HG02571 (cell line): ENCODE measurements around the gene DLG4.

ENCODE experiments used
- ATAC-seq: cut with Tn5 transposase; IDR thresholded peaks from one replicate; pipeline ENCODE4 v1.9.1; 2021; ENCODE audit warnings: mild to moderate bottlenecking, moderate library complexity; ENCODE audit not compliant: unreplicated experiment

DLG4 gene

DNA sequence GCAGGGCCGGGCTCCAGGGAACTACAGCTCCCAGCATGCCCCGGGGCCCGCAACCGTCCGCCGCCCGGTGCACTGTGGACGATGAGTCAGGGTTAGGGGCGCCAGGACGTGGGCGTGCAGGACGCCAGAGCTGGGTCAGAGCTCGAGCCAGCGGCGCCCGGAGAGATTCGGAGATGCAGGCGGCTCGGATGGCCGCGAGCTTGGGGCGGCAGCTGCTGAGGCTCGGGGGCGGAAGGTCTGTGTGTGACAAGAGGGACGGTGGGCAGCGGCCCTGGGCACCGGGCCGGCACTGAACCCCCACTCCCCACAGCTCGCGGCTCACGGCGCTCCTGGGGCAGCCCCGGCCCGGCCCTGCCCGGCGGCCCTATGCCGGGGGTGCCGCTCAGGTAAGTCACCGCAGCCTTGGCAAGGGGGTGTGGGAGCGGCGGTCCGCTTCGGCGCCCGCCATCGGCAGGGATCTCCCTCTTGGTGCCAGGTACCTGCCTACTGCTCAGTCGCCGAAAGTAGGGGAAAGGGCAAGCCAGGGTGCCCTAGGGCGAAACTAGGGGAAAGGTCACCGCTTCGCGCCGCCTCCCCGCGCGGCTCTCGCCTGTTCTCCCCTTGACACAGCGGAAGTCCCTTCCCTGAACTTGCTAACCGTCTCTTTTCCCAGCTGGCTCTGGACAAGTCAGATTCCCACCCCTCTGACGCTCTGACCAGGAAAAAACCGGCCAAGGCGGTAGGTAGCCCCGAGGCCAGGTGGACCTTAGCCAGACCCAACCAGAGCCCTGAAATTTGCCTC is at the start of gene DLG4, which contains the start of gene ACADVL:
DLG4 (minus strand) TSS at position 25 of the 781 bp plus-strand sequence.
ACADVL (plus strand) TSS at position 127 of the 781 bp plus-strand sequence; CDS start at position 174, 47 bp downstream.
- ATAC-seq = peak; percentile 53

DNA sequence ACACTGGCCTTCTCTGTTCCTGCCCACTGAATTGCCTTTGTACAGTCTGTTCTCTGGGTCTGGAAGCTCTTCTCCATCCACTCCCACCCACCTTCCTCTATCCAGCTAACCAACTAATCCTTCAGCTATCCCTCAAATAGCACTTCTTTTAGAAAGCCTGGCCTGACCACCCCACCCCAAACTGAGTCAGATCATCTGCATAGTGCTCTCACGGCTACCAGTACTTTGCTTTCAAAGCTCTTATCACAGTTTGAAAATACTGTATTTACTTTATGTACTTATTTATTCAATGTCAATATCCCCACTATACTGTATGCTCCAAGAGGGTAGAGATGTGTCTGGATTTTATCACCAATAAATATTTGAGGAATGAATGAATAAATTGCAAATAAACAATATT is 47.1 kb upstream of the DLG4 start:
- no peak for ATAC-seq

DNA sequence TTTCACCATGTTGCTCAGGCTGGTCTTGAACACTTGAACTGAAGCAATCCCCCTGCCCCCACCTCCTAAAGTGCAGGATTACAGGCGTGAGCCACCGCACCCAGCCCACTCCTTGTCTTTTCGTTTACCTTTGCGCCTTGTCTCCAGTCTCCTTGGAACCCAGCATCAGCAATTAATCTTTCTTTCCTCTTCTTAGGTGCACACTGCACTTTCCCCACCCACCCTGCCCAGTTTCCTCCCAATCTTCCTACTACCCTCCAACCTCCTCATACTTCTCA is 44.1 kb upstream of the DLG4 start:
- no peak for ATAC-seq

DNA sequence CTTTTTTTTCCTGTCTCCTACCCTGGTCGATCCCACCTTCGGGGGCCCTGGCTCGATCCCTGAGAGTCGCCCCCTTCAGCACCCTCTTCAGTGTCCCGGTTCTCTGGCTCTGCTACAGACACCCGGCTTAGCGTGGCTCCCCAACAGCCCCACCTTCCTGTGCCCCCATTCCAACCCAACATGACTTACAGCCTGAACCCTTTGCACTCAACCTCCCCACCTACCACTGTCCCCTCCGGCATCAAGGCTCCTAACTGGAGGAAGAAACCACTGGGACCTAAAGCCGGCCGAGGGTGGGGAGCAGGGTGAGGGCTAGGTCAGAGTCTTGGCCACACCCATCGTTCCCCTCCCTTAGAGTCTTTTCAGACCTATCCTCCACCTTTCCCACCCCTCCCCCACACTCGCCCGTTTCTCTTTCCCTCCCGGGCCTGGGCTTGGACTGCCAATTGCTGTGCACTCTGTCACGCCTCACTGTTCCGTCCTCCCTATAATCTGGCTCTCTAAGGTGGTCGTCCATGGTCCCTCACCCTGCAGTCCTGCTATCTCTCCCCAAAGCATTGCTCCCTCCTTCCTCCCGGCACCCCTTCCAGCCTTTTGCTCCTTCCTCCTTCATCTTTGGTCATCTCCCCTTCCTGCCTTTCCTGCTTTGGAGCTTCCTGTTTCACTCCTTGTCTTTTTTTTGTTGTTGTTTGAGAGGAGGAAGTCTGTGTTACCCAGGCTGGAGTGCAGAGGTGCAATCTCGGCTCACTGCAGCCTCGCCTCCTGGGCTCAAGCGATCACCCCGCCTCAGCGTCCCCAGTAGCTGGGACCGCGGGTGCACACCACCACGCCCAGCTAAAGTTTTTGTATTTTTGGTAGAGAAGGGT is 43.5 kb upstream of the DLG4 start:
- ATAC-seq = no peak

DNA sequence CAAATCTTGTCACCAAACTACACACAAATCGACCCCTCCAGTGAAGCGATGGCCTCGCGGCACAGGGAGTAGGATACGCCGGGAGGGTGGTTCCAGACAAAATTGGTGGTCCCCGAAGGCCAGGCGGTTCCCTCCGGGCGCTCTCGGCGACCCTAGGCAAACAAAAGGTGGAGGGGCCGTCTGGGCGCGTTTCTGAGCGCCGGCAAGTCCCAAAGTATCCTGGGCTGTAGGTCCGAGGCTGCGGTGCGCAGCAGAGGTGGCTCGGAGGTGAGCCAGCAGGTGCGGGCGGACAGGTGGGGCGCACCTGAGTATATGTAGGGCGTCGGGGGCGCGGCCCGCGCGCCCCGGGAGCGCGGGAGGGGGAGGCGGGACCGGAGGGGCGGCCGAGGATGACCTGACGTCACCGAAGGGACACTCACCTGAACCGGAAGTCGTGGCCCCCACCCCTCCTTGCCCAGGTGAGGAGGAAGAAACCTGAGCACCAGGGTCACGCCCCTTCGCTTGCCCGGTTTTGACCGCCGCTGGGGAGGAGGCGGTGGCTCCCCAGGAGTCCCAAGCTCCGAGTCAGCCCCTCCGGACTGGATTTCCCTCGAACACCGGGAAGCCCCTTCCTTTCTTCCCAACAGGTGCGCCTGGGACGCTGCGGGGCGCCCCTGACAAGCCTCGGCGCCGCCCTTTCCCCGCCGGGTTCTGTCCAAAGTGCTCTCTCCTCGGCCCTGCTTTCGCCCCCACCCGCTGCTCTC is 42.7 kb upstream of the DLG4 start, which contains the start of gene CLDN7:
CLDN7 (minus strand) TSS at position 287 of the 743 bp plus-strand sequence. CDS start 435 bp downstream, outside the sequence.
- ATAC-seq = no peak

DNA sequence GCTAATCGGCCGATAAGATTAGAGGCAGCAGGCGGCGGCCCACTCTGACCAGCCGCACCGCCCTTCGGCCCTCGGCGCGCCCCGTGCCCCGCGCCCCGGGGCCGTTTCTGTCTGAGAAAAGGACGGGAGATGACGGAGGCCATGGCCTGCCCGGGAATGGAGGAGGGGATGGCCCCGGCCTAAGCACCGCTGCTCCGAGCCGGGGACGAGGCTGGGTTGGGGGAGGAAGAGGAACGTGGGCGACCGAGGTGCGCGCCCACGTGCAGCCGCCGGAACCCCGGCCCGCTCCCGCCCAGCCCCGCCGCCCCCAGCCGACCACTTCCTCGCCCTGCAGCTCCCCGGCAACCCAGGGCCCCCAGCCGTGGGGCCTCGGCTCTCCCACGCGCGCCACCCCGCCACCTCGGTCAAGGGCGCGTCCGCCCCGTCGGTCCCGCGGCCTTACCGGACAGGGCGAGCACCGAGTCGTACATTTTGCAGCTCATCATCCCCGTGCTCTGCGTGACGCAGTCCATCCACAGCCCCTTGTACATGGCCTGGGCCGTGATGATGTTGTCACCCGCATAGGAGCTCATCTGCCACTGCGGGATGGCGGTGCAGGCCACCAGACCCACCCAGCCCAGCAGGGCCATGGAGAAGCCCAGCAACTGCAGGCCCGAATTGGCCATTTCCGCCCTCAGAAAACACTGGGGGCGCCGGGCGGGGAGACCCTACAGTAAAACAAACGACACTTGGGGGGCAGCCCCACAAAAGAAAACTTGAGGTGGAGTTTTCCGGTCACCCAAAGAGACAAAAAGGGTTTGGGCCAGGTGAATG is 41.9 kb upstream of the DLG4 start:
- ATAC-seq = no peak

DNA sequence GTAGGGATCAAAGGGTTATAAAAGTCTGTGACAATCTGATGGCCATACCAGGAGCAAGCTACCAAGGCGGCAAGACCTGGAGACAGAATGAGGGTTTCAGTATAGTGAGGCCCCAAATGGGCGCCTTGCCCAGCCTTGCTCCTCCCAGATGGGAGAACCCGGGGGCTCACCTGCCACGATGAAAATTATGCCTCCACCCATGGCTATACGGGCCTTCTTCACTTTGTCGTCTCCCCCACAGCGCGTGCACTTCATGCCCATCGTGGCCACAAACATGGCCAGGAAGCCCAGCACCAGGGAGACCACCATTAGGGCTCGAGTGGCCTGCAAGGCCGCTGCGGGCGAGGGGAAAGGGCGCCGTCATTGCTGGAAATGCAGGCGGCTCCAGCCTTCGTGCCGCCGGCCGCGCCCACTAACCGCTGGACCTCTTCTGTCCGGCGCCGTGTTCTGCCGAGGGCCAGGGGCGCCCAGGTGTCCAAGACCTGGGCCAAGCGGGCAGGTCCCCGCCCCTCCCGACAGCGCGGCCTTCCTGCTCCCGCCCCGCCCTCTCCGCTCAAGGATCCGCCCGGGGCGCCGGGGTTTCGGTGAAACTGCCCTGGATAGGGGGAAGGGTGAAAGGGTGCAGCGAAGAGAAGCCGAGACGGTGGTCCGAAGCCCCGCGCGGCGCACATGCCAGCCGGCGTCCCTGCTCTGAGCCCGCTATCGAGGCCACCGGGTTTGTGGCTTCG is 41.2 kb upstream of the DLG4 start:
- no peak for ATAC-seq

DNA sequence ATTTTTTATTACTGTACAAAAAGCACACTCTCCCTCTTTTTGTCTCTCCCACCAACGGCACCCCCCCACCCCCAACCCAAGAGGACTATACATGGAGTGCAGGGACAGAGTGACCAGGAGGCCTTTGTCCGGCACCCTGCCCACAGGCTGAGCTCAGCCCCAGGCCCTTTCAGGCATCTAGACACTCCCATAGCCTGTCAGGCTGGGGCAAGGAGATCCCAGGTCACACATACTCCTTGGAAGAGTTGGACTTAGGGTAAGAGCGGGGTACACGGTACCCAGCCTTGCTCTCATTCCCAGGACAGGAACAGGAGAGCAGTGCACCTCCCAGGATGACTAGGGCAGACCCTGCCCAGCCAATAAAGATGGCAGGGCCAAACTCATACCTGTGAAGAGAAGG is 40.5 kb upstream of the DLG4 start:
- ATAC-seq = no peak

DNA sequence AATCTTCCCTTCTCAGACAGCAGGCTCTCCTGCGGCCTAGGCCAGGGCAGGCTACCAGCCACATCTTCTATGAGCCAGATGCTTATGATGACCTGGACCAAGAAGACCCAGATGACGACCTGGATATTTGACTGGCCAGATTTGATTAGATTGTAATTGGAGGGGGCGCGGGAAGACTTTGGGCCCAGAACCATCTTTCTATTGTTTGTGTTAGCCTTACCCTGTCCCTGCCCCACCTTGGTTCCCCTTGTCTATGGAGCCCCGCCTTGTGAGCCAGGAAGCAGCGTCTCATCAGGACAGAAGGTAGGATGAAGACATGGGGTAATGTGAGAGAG is 39.9 kb upstream of the DLG4 start:
- ATAC-seq = no peak

DNA sequence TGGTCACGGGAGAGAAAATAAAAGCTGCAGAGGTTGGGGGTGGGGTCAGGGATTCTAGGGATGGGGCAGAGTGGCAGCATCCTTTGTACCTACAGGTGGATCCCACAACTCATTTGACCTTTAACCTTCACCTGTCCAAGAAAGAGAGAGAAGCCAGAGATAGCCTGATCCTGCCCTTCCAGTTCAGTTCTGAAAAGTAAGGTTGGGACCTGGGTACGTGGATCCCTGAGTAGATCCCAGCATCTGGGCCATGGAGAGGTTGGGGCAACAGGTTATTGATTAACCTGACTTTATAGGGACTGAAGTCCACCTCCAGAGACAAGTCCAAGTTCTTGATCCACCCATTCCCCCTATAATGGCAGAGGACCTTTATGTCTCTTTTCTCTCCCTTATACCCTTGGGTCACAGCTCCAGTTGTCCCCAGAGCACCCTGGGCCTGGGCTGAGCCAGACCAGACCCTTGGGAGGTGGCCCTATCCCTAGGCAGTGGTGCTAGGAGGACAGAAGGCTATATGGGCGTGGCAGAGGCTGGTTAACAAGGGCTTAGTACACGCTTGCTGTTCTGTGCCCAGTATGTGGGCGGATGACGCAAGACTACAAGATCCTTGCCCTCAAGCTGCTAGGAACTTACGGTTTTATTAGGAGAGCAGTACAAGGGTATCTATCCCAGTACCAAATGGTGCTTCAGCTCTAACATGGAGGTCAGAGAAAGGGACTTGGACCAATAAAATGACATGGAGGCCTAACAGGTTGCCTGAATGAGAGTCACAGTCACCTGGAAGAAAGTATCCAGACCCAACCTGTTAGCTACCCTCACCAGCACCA is 39.3 kb upstream of the DLG4 start:
- ATAC-seq = no peak

DNA sequence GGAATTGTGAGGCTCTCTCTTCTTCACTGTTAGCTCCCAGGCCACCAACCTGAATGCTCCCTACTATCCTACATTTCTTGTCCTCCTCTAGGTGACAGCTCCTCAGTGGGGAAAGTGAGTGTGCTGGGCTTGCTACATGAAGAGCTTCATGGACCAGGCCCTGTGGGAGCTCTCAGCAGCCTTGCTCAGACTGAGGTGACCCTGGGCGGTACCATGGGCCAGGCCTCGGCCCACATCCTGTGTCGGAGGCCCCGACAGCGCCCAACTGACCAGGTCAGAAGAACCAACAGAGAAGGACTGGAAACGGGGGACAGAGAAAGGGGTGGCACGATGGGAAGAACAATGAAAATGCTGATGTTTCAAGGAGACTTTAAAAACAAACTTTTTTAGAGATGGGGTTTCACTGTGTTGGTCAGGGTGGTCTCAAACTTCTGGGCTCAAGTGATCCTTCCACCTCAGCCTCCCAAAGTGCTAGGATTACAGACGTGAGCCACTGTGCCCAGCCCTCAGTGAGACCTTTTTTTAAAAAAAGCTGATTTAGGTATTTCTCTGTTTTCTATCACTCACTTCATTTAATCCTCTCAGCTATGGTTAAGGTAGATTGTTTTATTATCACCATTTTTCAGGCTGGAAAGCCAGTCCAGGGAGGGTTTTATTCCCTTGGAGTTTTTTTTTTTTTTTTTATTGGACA is 37.3 kb upstream of the DLG4 start:
- ATAC-seq = no peak

DNA sequence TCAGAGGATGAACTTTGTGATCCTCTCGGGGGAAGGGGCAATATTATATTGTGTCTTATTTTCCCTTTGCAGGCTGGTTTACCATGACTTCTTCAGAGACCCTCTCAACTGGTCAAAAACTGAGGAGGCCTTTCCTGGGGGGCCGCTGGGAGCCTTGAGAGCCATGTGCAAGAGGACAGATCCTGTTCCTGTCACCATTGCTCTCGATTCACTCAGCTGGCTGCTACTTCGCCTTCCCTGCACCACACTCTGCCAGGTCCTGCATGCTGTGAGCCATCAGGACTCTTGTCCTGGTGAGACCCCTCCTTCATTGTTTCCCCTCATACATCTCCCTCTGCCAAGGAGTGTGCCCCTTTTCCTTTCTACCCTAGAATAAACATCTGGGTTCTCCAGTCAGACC is 34.9 kb upstream of the DLG4 start:
- ATAC-seq = no peak

DNA sequence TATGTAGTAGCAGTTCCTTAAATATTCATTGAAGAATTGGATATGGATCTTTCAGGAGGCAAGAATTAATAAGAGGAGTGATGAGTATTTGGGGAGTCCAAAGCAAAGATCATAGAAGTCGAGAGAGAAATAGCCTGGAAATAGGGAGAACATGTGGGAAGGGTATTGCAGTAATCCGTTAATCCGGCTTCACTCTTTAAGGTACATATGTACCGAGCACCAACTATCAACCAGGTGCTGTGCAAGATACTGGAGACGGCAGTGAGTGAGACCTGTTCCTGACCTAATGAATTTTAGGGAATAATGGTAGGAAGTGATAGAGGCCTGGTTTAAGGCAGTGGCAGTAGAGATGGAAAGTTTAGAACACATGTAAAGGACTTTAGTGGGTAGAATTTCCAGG is 33.4 kb upstream of the DLG4 start:
- no peak for ATAC-seq

DNA sequence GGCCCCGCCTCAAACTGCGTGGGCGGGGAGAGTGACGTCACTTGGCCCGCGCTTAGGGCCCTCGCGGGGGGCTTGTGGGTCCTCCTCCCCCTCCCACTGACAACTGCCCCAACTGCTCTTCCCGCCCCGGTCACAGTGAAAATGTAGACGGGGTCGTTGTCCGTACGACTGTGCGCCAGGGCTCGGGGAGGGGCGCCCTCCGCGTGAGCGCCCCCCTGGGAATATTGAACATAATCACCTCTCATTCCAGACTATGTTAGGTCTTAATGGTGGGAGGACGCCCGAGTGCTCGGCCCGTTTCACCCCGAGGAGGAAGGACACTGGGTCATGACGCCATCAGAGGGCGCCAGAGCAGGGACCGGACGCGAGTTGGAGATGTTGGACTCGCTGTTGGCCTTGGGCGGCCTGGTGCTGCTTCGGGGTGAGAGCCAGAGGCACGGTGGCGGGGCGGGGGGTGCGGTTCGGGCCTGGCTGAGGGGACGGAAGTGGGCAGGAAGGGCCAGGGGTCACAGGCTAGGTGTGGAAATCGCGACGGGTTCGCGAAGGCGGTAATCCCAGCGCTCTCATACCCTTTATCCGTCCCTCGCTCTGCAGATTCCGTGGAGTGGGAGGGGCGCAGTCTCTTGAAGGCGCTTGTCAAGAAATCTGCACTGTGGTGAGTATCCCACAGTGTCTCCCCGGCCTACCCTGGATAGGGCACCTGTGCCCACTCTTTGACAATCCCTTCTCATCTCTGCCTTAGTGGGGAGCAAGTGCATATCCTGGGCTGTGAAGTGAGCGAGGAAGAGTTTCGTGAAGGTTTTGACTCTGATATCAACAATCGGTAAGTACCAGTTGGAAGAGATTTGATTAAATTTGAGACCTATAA is 32.8 kb upstream of the DLG4 start, which contains the start of gene ELP5:
ELP5 (plus strand) TSS at position 40 of the 868 bp plus-strand sequence; CDS start at position 376, 336 bp downstream.
- peak; percentile 47 for ATAC-seq

DNA sequence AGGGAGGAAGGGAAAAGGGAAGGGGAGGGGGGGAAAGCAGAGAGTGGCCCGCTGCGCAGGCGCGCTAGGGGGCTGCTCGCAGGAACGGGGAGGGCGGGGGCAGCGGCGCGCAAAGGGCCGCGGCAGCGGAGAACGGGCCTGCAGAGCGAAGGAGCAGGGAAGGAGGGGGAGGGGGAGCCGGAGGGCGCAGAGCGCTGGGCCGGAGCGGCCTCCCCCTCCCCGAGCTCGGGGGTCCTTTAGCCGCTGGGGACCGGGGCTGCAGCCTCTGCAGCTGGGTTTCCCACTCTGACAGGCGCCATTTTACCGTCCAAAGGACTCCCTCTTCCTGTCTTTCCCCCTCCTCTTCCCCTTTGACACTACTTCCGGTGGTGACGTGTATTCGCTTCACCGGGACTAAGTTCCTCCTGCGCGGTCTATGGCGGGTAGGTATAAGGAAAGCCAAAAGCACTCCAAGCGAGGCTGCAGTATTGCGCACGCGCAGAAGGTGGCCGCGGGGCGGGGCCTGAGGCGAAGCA is 32.1 kb upstream of the DLG4 start, which contains the start of gene CTDNEP1:
CTDNEP1 (minus strand) TSS at position 74 of the 515 bp plus-strand sequence. CDS start 438 bp downstream, outside the sequence.
- ATAC-seq = peak; percentile 89

DNA sequence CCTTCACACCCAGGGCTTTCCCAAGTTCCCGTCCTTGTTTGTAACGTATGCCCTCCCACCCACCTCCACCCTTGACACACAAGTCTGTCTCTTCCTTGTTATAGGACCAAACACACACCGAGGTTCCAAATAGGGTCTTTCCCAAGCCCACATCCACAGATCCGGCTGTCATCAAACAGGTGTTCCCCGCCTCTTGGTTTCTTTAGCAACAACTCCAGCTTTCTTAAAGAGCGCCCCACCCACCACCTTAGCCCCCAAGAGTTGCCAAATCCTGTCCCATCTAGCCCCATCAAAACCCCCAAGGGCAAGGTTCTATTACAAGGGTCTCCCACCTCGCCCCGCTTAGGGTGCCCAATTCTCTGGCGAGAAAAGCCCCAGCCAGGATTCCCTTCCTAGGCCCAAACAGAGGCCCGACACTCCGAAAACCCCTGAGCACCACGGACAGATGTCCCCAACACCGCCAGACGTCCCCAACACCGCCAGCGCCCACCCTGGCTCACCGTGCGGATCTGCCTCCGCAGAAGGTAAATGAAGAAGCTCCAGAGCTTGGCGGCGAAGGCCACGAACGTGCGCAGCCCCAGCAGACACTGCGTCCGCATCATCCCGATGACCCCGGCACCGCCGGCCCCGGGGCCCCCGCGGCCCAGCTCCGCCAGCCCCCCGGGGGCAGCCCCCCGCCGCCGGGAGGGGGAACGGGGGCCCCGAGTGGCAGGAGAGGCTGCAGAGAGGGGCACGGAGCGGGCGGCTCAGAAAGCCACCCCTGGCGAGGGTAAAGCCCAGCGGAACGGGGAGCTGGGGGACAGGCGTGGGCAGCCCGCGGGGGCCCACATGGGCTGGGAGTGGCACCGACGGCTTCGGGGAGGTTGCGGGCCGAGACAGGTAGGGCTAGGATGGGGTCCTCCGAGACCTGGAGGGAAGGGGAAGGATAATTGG is 31.3 kb upstream of the DLG4 start:
- no peak for ATAC-seq
